A673 (cell line): ENCODE measurements around the gene CENPF. TPM values are rescaled to one million over a fixed set of nuclear protein-coding genes. Genes with fewer than 3 reads are reported as not detected.

Experiments
- BruUV-seq: library from RNA; stranded (reverse); fragments of 400-500 nt; replicated peaks from 2 replicates; lab custom pipeline; 2021; lab: Mats Ljungman, UMichigan
- CTCF ChIA-PET: fragments of 300-600 bp; sonication (Branson Sonifier 250); formaldehyde crosslinking; loops from one replicate; lab custom pipeline; 2022; ENCODE audit warnings: antibody characterized with exemption; lab: Charles Lee
- POLR2A ChIA-PET: fragments of 300-600 bp; sonication (Branson Sonifier 250); formaldehyde crosslinking; loops from one replicate; lab custom pipeline; 2022; ENCODE audit warnings: antibody characterized with exemption; ENCODE audit not compliant: low non-redundant PET; lab: Charles Lee
- DNase-seq: peaks from one replicate; pipeline ENCODE4 v3.0.0-alpha.2; 2015; ENCODE audit warnings: low spot score
- H3K27ac ChIP-seq: fragments of 200-600 bp; sonication (generic); 2 replicates; pipeline ENCODE4 v1.5.1; 2016; ENCODE audit warnings: mixed run types, low read depth, mild to moderate bottlenecking, mixed read lengths, antibody characterized with exemption, low read length; ENCODE audit not compliant: poor library complexity, severe bottlenecking
- H3K27me3 ChIP-seq: fragments of 200-600 bp; sonication (generic); replicated peaks from 2 replicates; pipeline ENCODE4 v1.6.1; 2017; ENCODE audit warnings: mixed run types, low read depth, mild to moderate bottlenecking, mixed read lengths, antibody characterized with exemption, low read length; ENCODE audit not compliant: insufficient read depth, poor library complexity
- H3K36me3 ChIP-seq: fragments of 200-600 bp; sonication (generic); 2 replicates; pipeline ENCODE4 v1.6.1; 2016; ENCODE audit warnings: mixed run types, mild to moderate bottlenecking, mixed read lengths, antibody characterized with exemption, low read length; ENCODE audit not compliant: insufficient read depth, poor library complexity, severe bottlenecking
- H3K4me1 ChIP-seq: fragments of 200-600 bp; sonication (generic); 2 replicates; pipeline ENCODE4 v1.6.1; 2017; ENCODE audit warnings: mixed run types, mild to moderate bottlenecking, mixed read lengths, antibody characterized with exemption, low read length; ENCODE audit not compliant: insufficient read depth, poor library complexity, severe bottlenecking
- H3K4me3 ChIP-seq: fragments of 200-600 bp; sonication (generic); 2 replicates; pipeline ENCODE4 v1.5.1; 2016; ENCODE audit warnings: low read depth, mixed run types, mild to moderate bottlenecking, mixed read lengths, low read length; ENCODE audit not compliant: poor library complexity, severe bottlenecking
- H3K9me3 ChIP-seq: fragments of 200-600 bp; sonication (generic); 2 replicates; pipeline ENCODE4 v1.6.1; 2016; ENCODE audit warnings: mixed run types, low read depth, mild to moderate bottlenecking, mixed read lengths, antibody characterized with exemption, low read length; ENCODE audit not compliant: poor library complexity, severe bottlenecking
- EZH2 ChIP-seq: fragments of 200-600 bp; sonication (generic); IDR thresholded peaks from 2 replicates; pipeline ENCODE4 v1.6.1; 2017; ENCODE audit warnings: borderline replicate concordance, low read depth, mild to moderate bottlenecking, mixed read lengths, antibody characterized with exemption, low read length; ENCODE audit not compliant: poor library complexity, severe bottlenecking
- intact Hi-C: fragments of 100-400 bp; cut with micrococcal nuclease; formaldehyde crosslinking; loops from one replicate; pipeline ENCODE4 v1.10.0; 2022; ENCODE audit not compliant: unreplicated experiment
- total RNA-seq: library from RNA; stranded (reverse); gene quantifications from 2 replicates; pipeline ENCODE4 v1.2.3, GENCODE V29; 2021
- TF ChIP-seq, protein P1 (sequence below): fragments of 300-800, 200-600 bp; sonication (generic); conservative IDR thresholded peaks from 2 replicates; pipeline ENCODE4 v1.5.1; 2017; ENCODE audit warnings: low read depth, mild to moderate bottlenecking, antibody characterized with exemption, low read length, moderate library complexity, mixed read lengths

Gene CENPF
- total RNA-seq, 1 experiment from 2014 or later = 273 TPM

DNA sequence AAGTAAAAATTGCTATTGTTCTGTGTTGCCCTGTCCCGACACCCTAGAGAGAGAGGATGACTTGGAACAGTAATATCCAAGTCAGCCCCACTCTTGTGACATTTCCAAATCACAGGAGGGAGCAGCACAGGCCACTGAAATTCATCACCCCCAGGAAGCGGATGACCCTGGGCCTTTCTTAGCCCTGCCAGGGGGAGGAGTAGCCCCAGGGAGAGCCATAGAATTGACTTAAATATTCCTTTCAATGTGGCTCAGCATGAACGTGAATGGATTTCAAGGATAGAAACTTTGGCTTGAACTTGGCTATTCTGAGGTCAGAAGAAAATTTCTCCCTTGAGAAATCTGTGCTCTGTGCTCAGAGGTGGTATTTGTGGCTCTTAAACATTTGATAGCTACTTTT is 80.6 kb downstream of the CENPF start:
- no peak for TF ChIP-seq EZH2
- TF ChIP-seq, protein P1, sequence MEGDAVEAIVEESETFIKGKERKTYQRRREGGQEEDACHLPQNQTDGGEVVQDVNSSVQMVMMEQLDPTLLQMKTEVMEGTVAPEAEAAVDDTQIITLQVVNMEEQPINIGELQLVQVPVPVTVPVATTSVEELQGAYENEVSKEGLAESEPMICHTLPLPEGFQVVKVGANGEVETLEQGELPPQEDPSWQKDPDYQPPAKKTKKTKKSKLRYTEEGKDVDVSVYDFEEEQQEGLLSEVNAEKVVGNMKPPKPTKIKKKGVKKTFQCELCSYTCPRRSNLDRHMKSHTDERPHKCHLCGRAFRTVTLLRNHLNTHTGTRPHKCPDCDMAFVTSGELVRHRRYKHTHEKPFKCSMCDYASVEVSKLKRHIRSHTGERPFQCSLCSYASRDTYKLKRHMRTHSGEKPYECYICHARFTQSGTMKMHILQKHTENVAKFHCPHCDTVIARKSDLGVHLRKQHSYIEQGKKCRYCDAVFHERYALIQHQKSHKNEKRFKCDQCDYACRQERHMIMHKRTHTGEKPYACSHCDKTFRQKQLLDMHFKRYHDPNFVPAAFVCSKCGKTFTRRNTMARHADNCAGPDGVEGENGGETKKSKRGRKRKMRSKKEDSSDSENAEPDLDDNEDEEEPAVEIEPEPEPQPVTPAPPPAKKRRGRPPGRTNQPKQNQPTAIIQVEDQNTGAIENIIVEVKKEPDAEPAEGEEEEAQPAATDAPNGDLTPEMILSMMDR = no peak
- Histone ChIP-seq H3K36me3 (no peaks in the 10 kb centered on the region), H3K27ac (no peak overlapping the region), H3K4me1 (peaks cover 9% of the 10 kb centered on the region), H3K27me3 (no peaks in the 10 kb centered on the region), H3K4me3 (no peak overlapping the region), H3K9me3 (no peaks in the 10 kb centered on the region)
- DNase-seq = no peak
- POLR2A ChIA-PET = no interaction called here
- BruUV-seq = no TSS peak
- intact Hi-C loops = no loop called here
- CTCF ChIA-PET = no interaction called here

- intact Hi-C loops = no loop called here
- no peak overlapping the region for H3K4me3 ChIP-seq
- H3K27me3 ChIP-seq = no peaks in the 10 kb centered on the region
- peaks cover 9% of the 10 kb centered on the region for H3K4me1 ChIP-seq
- peak; percentile 68 for DNase-seq
- CTCF ChIA-PET = no interaction called here
- no peaks in the 10 kb centered on the region for H3K36me3 ChIP-seq
- BruUV-seq = no TSS peak
- no peaks in the 10 kb centered on the region for H3K9me3 ChIP-seq
- POLR2A ChIA-PET = no interaction called here
- H3K27ac ChIP-seq = no peak overlapping the region
- TF ChIP-seq, protein P1 = no peak
- TF ChIP-seq EZH2 = no peak
Measured at GRCh38 chr1:214685906-214686305, 82.9 kb downstream of the CENPF start.

GRCh38 chr1:214686497-214686896 is 83.5 kb downstream of the CENPF start:
- CTCF ChIA-PET = no interaction called here

More at GRCh38 chr1:214686497-214686896, 83.5 kb downstream of the CENPF start:
- H3K27me3 ChIP-seq = no peaks in the 10 kb centered on the region
- no peak overlapping the region for H3K27ac ChIP-seq
- BruUV-seq = no TSS peak
- POLR2A ChIA-PET = no interaction called here
- H3K36me3 ChIP-seq = no peaks in the 10 kb centered on the region
- no peaks in the 10 kb centered on the region for H3K9me3 ChIP-seq
- intact Hi-C loops = no loop called here
- no peak for DNase-seq
- TF ChIP-seq, protein P1 = no peak
- TF ChIP-seq EZH2 = no peak
- H3K4me3 ChIP-seq = no peak overlapping the region
- H3K4me1 ChIP-seq = peaks cover 9% of the 10 kb centered on the region
